SU-DHL-6 (cell line): ENCODE results near the gene FAM76A.

Source experiments
- CTCF ChIP-seq: fragments of 200-600 bp; sonication (generic); IDR thresholded peaks from one replicate; pipeline ENCODE4 v1.5.1; 2017; ENCODE audit warnings: antibody characterized with exemption, mild to moderate bottlenecking, low read length, moderate library complexity; ENCODE audit not compliant: insufficient read depth, poor library complexity, severe bottlenecking
- EZH2phosphoT487 ChIP-seq: fragments of 200-600 bp; sonication (generic), shearing (Covaris generic); conservative IDR thresholded peaks from 2 replicates; pipeline ENCODE4 v1.6.1; 2018; ENCODE audit warnings: mild to moderate bottlenecking, antibody characterized with exemption, low read length, moderate library complexity, mixed read lengths

- TF ChIP-seq CTCF (no peak), EZH2phosphoT487 (no peak)
Measured at GRCh38 chr1:27727126-27727525, 1.4 kb downstream of the FAM76A start.
